Endothelial cell of umbilical vein (primary cell): ENCODE data around the gene CDIP1. TPM values are rescaled to one million over a fixed set of nuclear protein-coding genes. Genes with fewer than 3 reads are reported as not detected.
A peak's percentile ranks its signal among the peaks of the same experiment; 100 is the strongest.

Experiments
- BruUV-seq: library from RNA; stranded (reverse); fragments of 400-500 nt; replicated peaks from 2 replicates; lab custom pipeline; 2021; lab: Mats Ljungman, UMichigan
- CTCF ChIA-PET: fragments of 300-600, 350-600 bp; sonication (Branson Sonifier 250); formaldehyde crosslinking; loops from one replicate; lab custom pipeline; 2021; ENCODE audit warnings: antibody characterized with exemption, inconsistent platforms; lab: Charles Lee
- POLR2A ChIA-PET: fragments of 300-600, 350-600 bp; sonication (Branson Sonifier 250); formaldehyde crosslinking; loops from one replicate; lab custom pipeline; 2021; ENCODE audit warnings: antibody characterized with exemption, inconsistent platforms; lab: Charles Lee
- DNase-seq: peaks from one replicate; pipeline ENCODE4 v3.0.0-alpha.2; 2011; ENCODE audit warnings: low read depth, low spot score
- FAIRE-seq: peaks from 2 replicates; lab custom pipeline; 2011; peaks lifted over from hg19 to GRCh38; lab: Jason Lieb, UNC
- H2AFZ ChIP-seq: 2 replicates; pipeline ENCODE4 v1.6.0; 2012; ENCODE audit warnings: low read depth, low read length, control low read depth, inconsistent platforms
- H3K27ac ChIP-seq: 2 replicates; pipeline ENCODE4 v1.5.1; 2011; ENCODE audit warnings: low read depth, mild to moderate bottlenecking, control low read depth, low read length, moderate library complexity; ENCODE audit not compliant: insufficient read depth
- H3K27me3 ChIP-seq, 2 experiments: 2 replicates each; pipeline versions ENCODE4 v1.6.0 to v1.6.1; 2011; ENCODE audit warnings: low read length in 2 of 2, mixed read lengths in 1 of 2; ENCODE audit not compliant: control insufficient read depth in 2 of 2, insufficient read depth in 2 of 2
- H3K36me3 ChIP-seq, 2 experiments: 2 replicates in 1 of 2; 3 replicates in 1 of 2; pipeline ENCODE4 v1.5.1; 2011; ENCODE audit warnings: low read length in 2 of 2, mild to moderate bottlenecking in 1 of 2, moderate library complexity in 1 of 2; ENCODE audit not compliant: control insufficient read depth in 2 of 2, insufficient read depth in 2 of 2; ENCODE audit errors: extremely low read depth in 1 of 2
- H3K4me1 ChIP-seq: 3 replicates; pipeline ENCODE4 v1.5.1; 2011; ENCODE audit warnings: mild to moderate bottlenecking, low read length; ENCODE audit not compliant: control insufficient read depth, insufficient read depth; ENCODE audit errors: extremely low read depth
- H3K4me2 ChIP-seq: 2 replicates; pipeline ENCODE4 v1.6.1; 2011; ENCODE audit warnings: low read length, control low read depth, mixed read lengths; ENCODE audit not compliant: insufficient read depth
- H3K4me3 ChIP-seq, 3 experiments: fragments of 200-600 bp in 1 of 3; sonication (generic), shearing (Covaris generic) in 1 of 3; replicated peaks in 1 of 3; 2 replicates each; pipeline ENCODE4 v1.5.1; 2011 to 2016; ENCODE audit warnings: control low read depth in 3 of 3, low read length in 3 of 3, mild to moderate bottlenecking in 2 of 3, inconsistent platforms in 1 of 3, low read depth in 1 of 3, moderate library complexity in 1 of 3; ENCODE audit not compliant: insufficient read depth in 1 of 3
- H3K79me2 ChIP-seq: 2 replicates; pipeline ENCODE4 v1.6.0; 2012; ENCODE audit warnings: low read length, inconsistent platforms; ENCODE audit not compliant: control insufficient read depth, insufficient read depth
- H3K9ac ChIP-seq: replicated peaks from 2 replicates; pipeline ENCODE3; 2011; ENCODE audit warnings: low read length, control low read depth; ENCODE audit not compliant: insufficient read depth; ENCODE audit errors: extremely low read depth
- H3K9me1 ChIP-seq: replicated peaks from 3 replicates; pipeline ENCODE4 v1.6.0; 2011; ENCODE audit warnings: mild to moderate bottlenecking, low read length; ENCODE audit not compliant: control insufficient read depth, insufficient read depth; ENCODE audit errors: extremely low read depth
- H3K9me3 ChIP-seq: replicated peaks from 2 replicates; pipeline ENCODE4 v1.5.1; 2012; ENCODE audit warnings: low read length, inconsistent platforms; ENCODE audit not compliant: control insufficient read depth, insufficient read depth
- H4K20me1 ChIP-seq: replicated peaks from 2 replicates; pipeline ENCODE3; 2011; ENCODE audit warnings: mild to moderate bottlenecking, low read length; ENCODE audit not compliant: control insufficient read depth, insufficient read depth; ENCODE audit errors: extremely low read depth
- CTCF ChIP-seq, 2 donors: IDR thresholded peaks; 1 replicate in 1 of 2; 2 replicates in 1 of 2; pipeline ENCODE4 v1.5.1; 2011; ENCODE audit warnings: low read length in 2 of 2, mild to moderate bottlenecking in 2 of 2, moderate library complexity in 2 of 2, control low read depth in 1 of 2, inconsistent platforms in 1 of 2, low read depth in 1 of 2; ENCODE audit not compliant: insufficient read depth in 1 of 2; ENCODE audit errors: extremely low read depth in 1 of 2
- GATA2 ChIP-seq: IDR thresholded peaks from 2 replicates; pipeline ENCODE4 v1.7.0; 2011; ENCODE audit warnings: low read depth, mild to moderate bottlenecking, moderate library complexity, mixed read lengths, low read length; ENCODE audit not compliant: insufficient read length, insufficient read depth
- dilution Hi-C: fragments of 300-500 bp; cut with MboI; formaldehyde crosslinking; loops from one replicate; pipeline ENCODE4 v1.15.0; 2019; ENCODE audit warnings: low sequenced_read_pairs; ENCODE audit not compliant: extremely low pct_ligation_motif_present
- intact Hi-C: fragments of 100-400 bp; cut with micrococcal nuclease; formaldehyde crosslinking; loops from one replicate; pipeline ENCODE4 v1.10.0; 2022
- polyA plus RNA-seq, 4 experiments: library from polyadenylated mRNA; depleted of rRNA in 3 of 4; stranded (reverse) in 3 of 4; unstranded in 1 of 4; fragments of >200 nt; gene quantifications; 2 replicates each; pipeline versions ENCODE4 v1.2.1 to v1.2.3, GENCODE V29; 2011 to 2012; ENCODE audit warnings: missing spikeins in 1 of 4
- total RNA-seq: library from RNA; stranded (reverse); gene quantifications from 2 replicates; pipeline ENCODE4 v1.2.3, GENCODE V29; 2021

Gene CDIP1
- total and polyA plus RNA-seq, 2 donors (not counting 3 experiments of a cell fraction or from before 2014, with no cell fraction given), result 33.9 to 37.4 TPM

DNA sequence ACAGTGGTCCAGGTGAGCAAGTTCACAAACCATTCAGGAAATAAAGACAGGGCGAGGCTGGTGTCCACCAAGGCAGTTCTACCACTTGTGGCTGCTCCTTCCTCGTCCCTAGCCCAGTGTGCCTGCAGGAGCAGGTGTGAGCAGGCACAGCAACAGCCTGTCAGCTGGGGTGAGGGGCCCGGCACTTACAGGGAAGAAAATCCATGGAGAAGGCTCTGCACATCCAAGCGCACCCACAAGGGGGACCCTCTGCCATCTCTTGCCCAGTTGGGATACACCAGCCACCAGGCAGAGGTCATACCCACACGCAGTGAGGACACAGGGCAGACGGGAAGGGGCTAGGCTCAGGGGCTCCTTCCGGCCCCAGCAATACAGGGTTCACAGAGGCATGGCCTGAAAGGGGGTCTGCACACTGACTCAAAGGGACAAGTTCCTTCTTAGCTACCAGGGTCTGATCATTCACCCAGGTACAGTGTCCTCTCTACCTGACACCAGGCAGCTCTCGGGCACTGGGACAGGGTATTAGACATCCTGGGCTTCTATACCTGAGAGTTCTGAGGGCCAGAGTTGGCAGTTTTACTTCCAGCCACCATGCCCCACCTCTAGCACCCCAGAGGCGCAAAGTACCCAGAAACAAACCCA is 27.0 kb downstream of the CDIP1 start:
- no peak for FAIRE-seq

More for the DNA sequence above, 27.0 kb downstream of the CDIP1 start:
- H3K4me2 ChIP-seq, result no peak overlapping the region
- no peak overlapping the region for H2AFZ ChIP-seq
- CTCF ChIA-PET, result interaction anchor here (0.6 to 2.0 kb wide), 5 partner anchors 10 to 74 kb away, joined by 3 to 10 read pairs (median 4); no protein-coding TSS in a partner anchor
- no peak overlapping the region for H3K9ac ChIP-seq
- H3K27ac ChIP-seq, result no peak overlapping the region
- no peak overlapping the region for H3K4me3 ChIP-seq
- H3K79me2 ChIP-seq, result no peaks in the 10 kb centered on the region
- peak; percentile 61 for DNase-seq
- peaks cover 12 to 57% of the 10 kb centered on the region in 2 experiments for H3K36me3 ChIP-seq
- TF ChIP-seq GATA2 (no peak), CTCF (IDR thresholded peaks at IDR 0.05; ENCODE audit: extremely low read depth in 1 of 2, insufficient read depth in 1 of 2, low read depth in 1 of 2, low read length in 2 of 2) (peak; percentile 50 to 72)
- dilution Hi-C loops, result no loop called here
- POLR2A ChIA-PET, result no interaction called here
- H3K27me3 ChIP-seq, result no peaks in the 10 kb centered on the region
- TSS peak; percentile 22 for BruUV-seq
- no peaks in the 10 kb centered on the region for H4K20me1 ChIP-seq
- no peaks in the 10 kb centered on the region for H3K9me1 ChIP-seq
- intact Hi-C loops, result loop anchor here (1.0 kb wide), 1 partner anchor 37 kb away; no protein-coding TSS in a partner anchor
- peaks cover 22% of the 10 kb centered on the region for H3K4me1 ChIP-seq
- no peaks in the 10 kb centered on the region for H3K9me3 ChIP-seq
